ENCODE results near the gene CLDN6. TPM values are rescaled to one million over a fixed set of nuclear protein-coding genes. Genes with fewer than 3 reads are reported as not detected.

The CLDN6 gene
- total and polyA plus RNA-seq, 2 of the 13 experiments (the other 11 are each of a cell fraction or from before 2014, with no cell fraction given): 5.9 to 7.6 TPM

- TF ChIP-seq ZNF460 (CRISPR knock-in tag; IDR thresholded peaks at IDR 0.05; ENCODE audit: borderline replicate concordance) (peak; percentile 72), NR0B2 (CRISPR knock-in tag; IDR thresholded peaks at IDR 0.05) (no peak), MTA1 (CRISPR knock-in tag; IDR thresholded peaks at IDR 0.05; ENCODE audit: borderline replicate concordance) (no peak), ZNF468 (CRISPR knock-in tag; IDR thresholded peaks at IDR 0.05) (no peak), SALL1 (CRISPR knock-in tag; IDR thresholded peaks at IDR 0.05) (peak; percentile 83), SP4 (CRISPR knock-in tag; IDR thresholded peaks at IDR 0.05) (peak; percentile 84), ZNF766 (CRISPR knock-in tag; IDR thresholded peaks at IDR 0.05; ENCODE audit: borderline replicate concordance) (no peak), ZNF7 (CRISPR knock-in tag; IDR thresholded peaks at IDR 0.05) (no peak), STAG1 (CRISPR knock-in tag; IDR thresholded peaks at IDR 0.05) (peak; percentile 94), FOXM1 (CRISPR knock-in tag; IDR thresholded peaks at IDR 0.05) (no peak), ZNF891 (CRISPR knock-in tag; IDR thresholded peaks at IDR 0.05) (no peak), ARID4A (CRISPR knock-in tag; IDR thresholded peaks at IDR 0.05; ENCODE audit: borderline replicate concordance) (peak; percentile 81; the same call in 1 of the 2 replicates), ZNF180 (CRISPR knock-in tag; IDR thresholded peaks at IDR 0.05; ENCODE audit: borderline replicate concordance, low read depth) (no peak), LRRFIP1 (CRISPR knock-in tag; conservative IDR thresholded peaks at IDR 0.05) (no peak), GMEB1 (CRISPR knock-in tag; IDR thresholded peaks at IDR 0.05; ENCODE audit: borderline replicate concordance) (peak; percentile 72; the same call in 1 of the 2 replicates), AGO1 (IDR thresholded peaks at IDR 0.05; ENCODE audit: low read depth, low read length, poor library complexity, severe bottlenecking) (peak; percentile 75), TRIM22 (IDR thresholded peaks at IDR 0.05) (no peak), ZNF576 (CRISPR knock-in tag; IDR thresholded peaks at IDR 0.05) (no peak), MBD4 (IDR thresholded peaks at IDR 0.05; ENCODE audit: borderline replicate concordance, low read length) (no peak)
Measured at GRCh38 chr16:3003582-3004270, 14.3 kb downstream of the CLDN6 start (continued).
